ENCODE results near the gene ITGB3. TPM values are rescaled to one million over a fixed set of nuclear protein-coding genes. Genes with fewer than 3 reads are reported as not detected.

Gene ITGB3
- total RNA-seq, 2 donors from 2014 or later: 68.1 to 197 TPM

- DNase-seq (ENCODE audit: low spot score): no peak
These were observed 56.6 kb downstream of the ITGB3 start for GRCh38 chr17:47310186-47310733.

GRCh38 chr17:47311420-47311819 lies 57.8 kb downstream of the ITGB3 start:
- Histone ChIP-seq H3K4me1 (ENCODE audit: control insufficient read depth in 1 of 2, low read depth in 2 of 2) (peaks cover 19 to 37% of the 10 kb centered on the region in 2 donors), H3K36me3 (peaks cover 28% of the 10 kb centered on the region), H3K4me3 (no peak overlapping the region), H3K27me3 (replicated peaks; ENCODE audit: insufficient read depth) (no peaks in the 10 kb centered on the region), H3K27ac (peak overlapping the region; percentile 47 to 82), H3K9me3 (no peaks in the 10 kb centered on the region)
- DNase-seq (ENCODE audit: low spot score) (no peak), ATAC-seq (ENCODE audit: insufficient number of reproducible peaks, low FRiP score, low read depth) (no peak)
- TF ChIP-seq, protein P1, sequence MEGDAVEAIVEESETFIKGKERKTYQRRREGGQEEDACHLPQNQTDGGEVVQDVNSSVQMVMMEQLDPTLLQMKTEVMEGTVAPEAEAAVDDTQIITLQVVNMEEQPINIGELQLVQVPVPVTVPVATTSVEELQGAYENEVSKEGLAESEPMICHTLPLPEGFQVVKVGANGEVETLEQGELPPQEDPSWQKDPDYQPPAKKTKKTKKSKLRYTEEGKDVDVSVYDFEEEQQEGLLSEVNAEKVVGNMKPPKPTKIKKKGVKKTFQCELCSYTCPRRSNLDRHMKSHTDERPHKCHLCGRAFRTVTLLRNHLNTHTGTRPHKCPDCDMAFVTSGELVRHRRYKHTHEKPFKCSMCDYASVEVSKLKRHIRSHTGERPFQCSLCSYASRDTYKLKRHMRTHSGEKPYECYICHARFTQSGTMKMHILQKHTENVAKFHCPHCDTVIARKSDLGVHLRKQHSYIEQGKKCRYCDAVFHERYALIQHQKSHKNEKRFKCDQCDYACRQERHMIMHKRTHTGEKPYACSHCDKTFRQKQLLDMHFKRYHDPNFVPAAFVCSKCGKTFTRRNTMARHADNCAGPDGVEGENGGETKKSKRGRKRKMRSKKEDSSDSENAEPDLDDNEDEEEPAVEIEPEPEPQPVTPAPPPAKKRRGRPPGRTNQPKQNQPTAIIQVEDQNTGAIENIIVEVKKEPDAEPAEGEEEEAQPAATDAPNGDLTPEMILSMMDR (IDR thresholded peaks at IDR 0.05): no peak

More at GRCh38 chr17:47310186-47310733, 56.6 kb downstream of the ITGB3 start:
- ATAC-seq (ENCODE audit: insufficient number of reproducible peaks, low FRiP score, low read depth): no peak
- Histone ChIP-seq H3K27ac (peak overlapping the region; percentile 28 to 47), H3K4me3 (no peak overlapping the region), H3K4me1 (ENCODE audit: control insufficient read depth in 1 of 2, low read depth in 2 of 2) (peaks cover 21 to 37% of the 10 kb centered on the region in 2 donors), H3K27me3 (replicated peaks; ENCODE audit: insufficient read depth) (no peaks in the 10 kb centered on the region), H3K9me3 (no peaks in the 10 kb centered on the region), H3K36me3 (peaks cover 28% of the 10 kb centered on the region)
- TF ChIP-seq, protein P1 (IDR thresholded peaks at IDR 0.05): no peak

DNA sequence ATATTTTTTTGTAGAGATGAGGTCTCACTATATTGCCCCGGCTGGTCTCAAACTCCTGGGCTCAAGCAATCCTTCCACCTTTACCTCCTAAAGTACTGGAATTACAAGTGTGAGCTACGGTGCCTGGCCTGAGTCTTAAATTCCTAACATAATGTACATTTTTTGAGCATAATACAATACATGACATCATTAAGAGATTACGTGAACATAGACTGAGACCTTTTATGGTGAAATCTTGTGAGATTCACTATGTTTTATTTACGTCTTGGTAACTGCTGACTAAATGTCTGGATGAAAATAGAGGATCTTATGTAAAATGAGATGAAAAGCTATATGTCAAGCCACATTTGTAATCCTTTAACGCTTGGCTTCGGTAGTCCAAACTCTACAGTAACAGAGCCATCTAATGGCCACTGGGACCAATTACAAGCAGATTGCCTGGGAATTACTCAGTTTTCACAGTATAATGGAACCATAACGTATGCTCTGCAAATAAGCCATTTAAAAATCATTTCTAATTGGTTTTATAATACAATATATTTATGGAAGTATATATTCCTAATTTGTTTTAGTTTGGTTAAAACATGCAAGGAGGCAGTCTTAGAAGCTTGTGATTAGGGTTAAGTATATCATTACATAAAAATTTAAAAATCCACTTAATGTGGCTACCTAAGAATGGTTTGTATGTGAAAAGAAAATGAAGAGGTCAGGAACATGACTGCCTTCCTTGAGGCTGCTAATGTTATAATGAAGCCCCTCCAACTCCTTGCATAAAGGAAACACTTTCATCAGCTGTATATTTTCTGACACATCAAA lies 62.0 kb downstream of the ITGB3 start:
- ATAC-seq (ENCODE audit: insufficient number of reproducible peaks, low FRiP score, low read depth): peak; percentile 47
- H3K27me3 ChIP-seq (replicated peaks; ENCODE audit: insufficient read depth): no peaks in the 10 kb centered on the region
- TF ChIP-seq, protein P1 (IDR thresholded peaks at IDR 0.05): peak; percentile 78
- peak overlapping the region; percentile 79 to 82 for H3K27ac ChIP-seq
- H3K4me3 ChIP-seq: no peak overlapping the region
- H3K9me3 ChIP-seq: no peaks in the 10 kb centered on the region
- peaks cover 10% of the 10 kb centered on the region for H3K36me3 ChIP-seq
- H3K4me1 ChIP-seq (ENCODE audit: control insufficient read depth in 1 of 2, low read depth in 2 of 2): peaks cover 22 to 52% of the 10 kb centered on the region in 2 donors
- no peak for DNase-seq (ENCODE audit: low spot score)

GRCh38 chr17:47316311-47316710 lies 62.7 kb downstream of the ITGB3 start:
- Histone ChIP-seq H3K36me3 (peaks cover 8% of the 10 kb centered on the region), H3K27me3 (replicated peaks; ENCODE audit: insufficient read depth) (no peaks in the 10 kb centered on the region), H3K4me1 (ENCODE audit: control insufficient read depth in 1 of 2, low read depth in 2 of 2) (peaks cover 22 to 52% of the 10 kb centered on the region in 2 donors), H3K9me3 (no peaks in the 10 kb centered on the region), H3K27ac (peak overlapping the region; percentile 79 to 82), H3K4me3 (no peak overlapping the region)
- TF ChIP-seq, protein P1 (IDR thresholded peaks at IDR 0.05): no peak
- no peak for ATAC-seq (ENCODE audit: insufficient number of reproducible peaks, low FRiP score, low read depth)
- no peak for DNase-seq (ENCODE audit: low spot score)

DNA sequence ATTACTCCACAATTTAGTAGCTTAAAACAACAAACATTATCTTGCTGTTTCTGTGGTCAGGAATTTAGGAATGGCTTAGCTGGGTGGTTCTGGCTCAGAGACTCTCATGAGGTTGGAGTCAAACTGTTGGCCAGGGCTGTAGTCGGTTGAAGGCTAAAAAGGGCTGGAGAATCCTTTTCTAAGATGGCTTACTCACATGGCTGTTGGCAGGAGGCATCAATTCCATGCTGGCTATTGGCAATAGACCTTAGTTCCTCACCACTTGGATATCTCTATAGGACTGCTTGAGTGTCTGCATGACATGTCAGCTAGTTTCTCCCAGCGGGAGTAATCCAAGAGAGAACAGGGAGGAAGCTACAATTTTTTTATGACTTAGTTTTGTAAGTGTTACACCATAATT lies 63.5 kb downstream of the ITGB3 start:
- no peaks in the 10 kb centered on the region for H3K9me3 ChIP-seq
- no peak overlapping the region for H3K4me3 ChIP-seq
- H3K27ac ChIP-seq: peak overlapping the region; percentile 17 to 79
- ATAC-seq (ENCODE audit: insufficient number of reproducible peaks, low FRiP score, low read depth) (no peak), DNase-seq (ENCODE audit: low spot score) (no peak)
- H3K4me1 ChIP-seq (ENCODE audit: control insufficient read depth in 1 of 2, low read depth in 2 of 2): peaks cover 22 to 52% of the 10 kb centered on the region in 2 donors
- H3K27me3 ChIP-seq (replicated peaks; ENCODE audit: insufficient read depth): no peaks in the 10 kb centered on the region
- TF ChIP-seq, protein P1 (IDR thresholded peaks at IDR 0.05): no peak
- H3K36me3 ChIP-seq: no peaks in the 10 kb centered on the region

Measured in thoracic aorta (tissue), 2 donors.